Activated CD4-positive, alpha-beta T cell treated with anti-CD3 and anti-CD28 coated beads, Interleukin-2, amount 50 U/mL, for 1 hour (primary cell): ENCODE results near the gene TNFRSF12A.
"Not testable (repeated sequence)": the region's sequence is repeated elsewhere in the genome, so short reads cannot be mapped to it uniquely, and the experiment has no call there.

Source experiments
- DNase-seq: peaks from one replicate; pipeline ENCODE4 v3.0.0-alpha.2; 2020

TNFRSF12A gene

DNA sequence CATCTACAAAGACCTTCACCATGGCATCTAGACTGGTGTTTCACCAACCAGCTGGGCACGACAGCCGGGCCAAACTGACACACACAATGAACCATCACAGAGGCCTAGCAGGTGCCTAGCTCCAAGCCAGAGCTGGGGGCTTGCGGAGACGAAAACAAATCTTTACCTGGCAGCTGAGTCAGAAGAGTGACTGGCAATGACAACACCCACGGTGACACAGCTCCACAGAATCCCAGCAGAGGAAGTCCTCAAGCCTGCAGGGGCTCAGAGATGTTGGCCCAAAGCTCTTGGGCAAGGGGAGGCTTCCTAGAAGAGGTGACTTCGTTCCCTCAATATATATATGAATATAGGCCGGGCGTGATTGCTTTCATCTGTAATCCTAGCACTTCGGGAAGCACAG, 31.3 kb downstream of the TNFRSF12A start:
- DNase-seq, result no peak

DNA sequence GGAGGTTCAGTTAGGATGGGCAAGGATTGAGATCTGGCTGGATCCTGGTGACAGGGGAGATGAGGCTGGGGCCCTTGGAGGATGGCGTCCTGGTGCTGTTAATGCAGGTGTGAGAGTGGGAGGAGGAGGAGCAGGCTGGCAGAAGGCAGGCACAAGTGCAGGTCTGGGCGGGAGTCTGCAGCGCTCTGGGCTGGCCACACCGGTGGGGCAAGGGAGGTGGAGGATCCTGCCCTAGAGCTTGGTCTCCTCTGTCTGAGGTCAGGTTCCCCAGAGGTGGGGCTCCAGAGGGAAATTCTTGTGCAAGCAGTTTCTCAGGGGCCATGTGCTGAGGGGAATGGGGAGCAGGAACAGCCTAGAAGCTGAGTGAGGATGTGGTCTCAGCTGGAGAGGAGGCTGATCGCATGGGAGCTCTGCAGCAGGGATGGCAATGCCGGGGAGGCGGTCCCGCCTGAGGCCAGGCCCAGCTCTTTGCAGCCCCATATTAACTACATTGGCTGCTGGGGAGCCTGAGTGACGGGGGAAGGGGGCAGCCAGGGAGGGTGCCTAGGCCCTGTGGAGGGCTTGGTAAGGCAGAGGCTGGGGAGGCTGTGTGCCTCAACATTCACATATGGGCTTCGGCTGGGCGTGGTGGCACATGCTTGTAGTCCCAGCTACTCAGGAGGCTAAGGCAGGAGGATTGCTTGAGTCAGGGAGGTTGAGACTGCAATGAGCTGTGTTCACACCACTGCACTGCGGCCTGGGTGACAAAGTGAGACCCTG, 32.6 kb downstream of the TNFRSF12A start:
- not testable (repeated sequence) for DNase-seq

DNA sequence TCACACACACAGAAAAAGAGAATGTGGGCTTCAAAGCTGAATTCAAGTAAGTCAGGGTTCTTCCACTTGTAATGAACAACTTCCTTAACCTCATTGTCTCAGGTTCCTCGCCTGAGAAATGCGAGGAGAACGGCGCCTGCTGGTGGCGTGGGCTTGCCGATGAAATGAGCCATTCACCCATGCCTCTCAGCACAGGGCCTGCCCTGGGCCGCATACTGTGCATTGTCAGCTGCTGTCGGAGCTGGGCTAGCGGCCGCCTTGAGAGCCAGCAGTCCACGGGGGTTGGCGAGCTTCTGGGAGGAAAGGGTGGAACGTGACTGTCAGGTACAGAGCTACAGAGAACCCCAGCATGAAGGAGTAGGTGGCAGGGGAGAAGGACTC, 33.2 kb downstream of the TNFRSF12A start:
- DNase-seq, result not testable (repeated sequence)

- DNase-seq, result no peak
Observed at GRCh38 chr16:3054965-3055733, 35.0 kb downstream of the TNFRSF12A start.

GRCh38 chr16:3055734-3056115, 35.6 kb downstream of the TNFRSF12A start:
- DNase-seq, result not testable (repeated sequence)

DNA sequence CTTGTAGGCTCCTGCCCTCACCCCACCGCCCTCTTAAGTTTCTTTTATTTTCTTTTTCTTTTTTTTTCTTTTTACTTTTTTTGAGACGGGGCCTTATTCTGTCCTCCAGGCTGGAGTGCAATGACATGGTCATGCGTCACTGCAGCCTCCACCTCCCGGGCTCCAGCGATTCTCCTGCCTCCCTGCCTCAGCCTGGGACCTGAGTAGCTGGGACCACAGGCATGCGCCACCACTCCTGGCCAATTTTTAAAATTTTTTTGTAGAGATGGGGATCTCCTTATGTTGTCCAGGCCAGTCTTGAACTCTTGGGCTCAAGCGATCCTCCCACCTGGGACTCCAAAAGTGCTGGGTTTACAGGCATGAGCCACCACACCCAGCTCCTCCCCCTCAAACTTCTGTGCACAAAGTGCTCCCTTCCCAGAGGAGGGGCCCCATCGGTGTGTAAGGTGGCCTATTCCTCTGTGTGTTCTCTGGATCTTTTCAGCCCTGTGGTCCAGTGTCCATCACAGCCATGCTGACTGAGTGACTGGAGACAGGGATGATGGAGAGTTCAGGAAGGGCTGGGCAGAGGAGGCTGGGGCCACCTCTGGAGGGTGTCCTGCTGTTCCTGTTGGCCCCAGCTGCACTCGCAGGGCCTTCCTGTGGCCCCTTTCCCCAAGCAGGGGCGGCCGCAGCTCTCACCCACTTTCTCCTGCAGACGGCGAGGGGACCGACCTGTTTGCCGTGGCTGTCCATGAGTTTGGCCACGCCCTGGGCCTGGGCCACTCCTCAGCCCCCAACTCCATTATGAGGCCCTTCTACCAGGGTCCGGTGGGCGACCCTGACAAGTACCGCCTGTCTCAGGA, 36.4 kb downstream of the TNFRSF12A start:
- no peak for DNase-seq

GRCh38 chr16:3057181-3058138, 37.3 kb downstream of the TNFRSF12A start:
- no peak for DNase-seq

- DNase-seq, result peak; percentile 51
Observed at GRCh38 chr16:3058139-3059030, 38.2 kb downstream of the TNFRSF12A start.

- peak; percentile 81 for DNase-seq
Observed at GRCh38 chr16:3059041-3059722, 39.0 kb downstream of the TNFRSF12A start.

- DNase-seq, result no peak
Observed at GRCh38 chr16:3059723-3060242, 39.6 kb downstream of the TNFRSF12A start.

DNA sequence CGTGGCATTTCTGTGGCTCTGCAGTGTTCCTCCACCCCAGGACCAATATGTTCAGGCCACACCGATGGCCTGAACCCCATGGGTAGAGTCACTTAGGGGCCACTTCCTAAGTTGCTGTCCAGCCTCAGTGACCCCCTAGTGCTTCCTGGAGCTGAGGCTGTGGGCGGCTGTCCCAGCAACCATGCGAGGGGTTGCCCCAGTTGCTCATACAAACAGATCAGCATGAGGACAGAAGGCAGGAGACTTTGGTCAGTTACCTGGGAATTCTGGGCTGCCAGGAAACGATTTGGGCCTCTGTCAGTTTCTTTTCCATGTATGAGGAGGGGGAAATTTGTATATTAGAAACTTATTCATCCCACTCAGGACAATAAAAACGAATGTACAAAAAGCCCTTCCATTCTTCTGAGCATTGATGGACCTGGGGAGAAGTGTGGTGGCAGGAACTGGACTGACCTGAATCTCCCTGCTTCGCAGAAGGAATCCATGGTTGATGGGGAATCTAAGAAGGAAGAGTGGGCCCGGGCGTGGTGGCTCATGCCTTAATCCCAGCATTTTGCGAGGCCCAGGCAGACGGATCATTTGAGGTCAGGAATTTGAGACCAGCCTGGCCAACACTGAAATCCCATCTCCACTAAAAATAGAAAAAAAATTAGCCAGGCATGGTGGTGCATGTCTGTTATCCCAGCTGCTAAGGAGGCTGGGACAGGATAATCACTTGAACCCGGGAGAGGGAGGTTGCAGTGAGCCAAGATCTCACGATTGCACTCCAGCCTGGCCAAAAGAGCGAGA, 40.4 kb downstream of the TNFRSF12A start:
- DNase-seq, result no peak

DNA sequence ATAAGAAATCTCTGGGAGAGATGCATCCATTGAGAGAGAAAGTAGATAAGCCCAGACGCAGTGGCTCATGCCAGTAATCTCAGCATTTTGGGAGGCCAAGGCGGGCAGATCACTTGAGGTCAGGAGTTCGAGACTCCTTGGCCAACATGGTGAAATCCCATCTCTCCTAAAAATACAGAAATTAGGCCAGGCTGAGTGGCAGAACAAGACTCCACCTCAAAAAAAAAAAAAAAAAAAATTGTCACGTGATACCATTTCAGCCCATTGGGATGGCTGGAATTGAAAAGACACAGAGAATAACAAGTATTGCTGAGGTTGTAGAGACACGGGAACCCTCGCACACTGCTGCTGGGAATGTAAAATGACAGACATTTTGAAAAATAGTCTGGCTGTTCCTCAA, 42.4 kb downstream of the TNFRSF12A start:
- no peak for DNase-seq

DNA sequence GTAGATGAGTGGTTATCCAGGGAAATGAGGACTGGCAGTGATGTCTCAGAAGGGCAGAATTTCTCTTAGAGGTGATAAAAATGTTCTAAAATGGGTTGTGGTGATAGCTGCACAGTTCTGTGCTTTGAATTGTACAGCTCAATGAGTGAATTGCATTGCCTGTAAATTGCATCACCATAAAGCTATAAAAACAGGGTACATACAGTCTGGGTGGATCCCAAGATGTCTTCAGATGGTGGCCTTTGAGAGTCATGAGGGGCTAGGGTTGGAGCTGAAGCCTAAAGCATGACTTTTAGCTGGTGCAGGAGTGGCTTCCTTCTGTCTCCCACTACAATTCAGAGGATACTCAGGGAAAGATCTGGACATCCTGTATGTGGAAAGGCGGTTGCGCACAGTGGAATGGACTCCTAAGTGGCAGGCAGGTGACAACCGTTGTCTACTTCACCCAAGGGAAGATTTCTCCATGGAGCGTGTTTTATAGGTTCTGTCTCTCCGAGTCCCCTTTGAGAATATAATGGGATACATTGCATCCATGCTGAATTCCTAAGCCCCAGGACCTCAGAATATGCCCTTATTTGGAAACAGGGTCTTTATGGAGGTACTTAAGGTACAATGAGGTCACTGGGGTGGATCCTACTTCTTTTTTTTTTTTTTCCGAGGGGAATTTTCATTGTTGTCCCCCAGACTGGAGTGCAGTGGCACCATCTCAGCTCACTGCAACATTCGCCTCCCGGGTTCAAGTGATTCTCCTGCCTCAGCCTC, 43.6 kb downstream of the TNFRSF12A start:
- no peak for DNase-seq

GRCh38 chr16:3065069-3065741, 45.0 kb downstream of the TNFRSF12A start, which contains the start of gene IL32:
Gene IL32, plus strand, starts transcription at chr16:3065640. Its CDS starts 172 bp downstream, at chr16:3065812.
- DNase-seq, result peak; percentile 60

DNA sequence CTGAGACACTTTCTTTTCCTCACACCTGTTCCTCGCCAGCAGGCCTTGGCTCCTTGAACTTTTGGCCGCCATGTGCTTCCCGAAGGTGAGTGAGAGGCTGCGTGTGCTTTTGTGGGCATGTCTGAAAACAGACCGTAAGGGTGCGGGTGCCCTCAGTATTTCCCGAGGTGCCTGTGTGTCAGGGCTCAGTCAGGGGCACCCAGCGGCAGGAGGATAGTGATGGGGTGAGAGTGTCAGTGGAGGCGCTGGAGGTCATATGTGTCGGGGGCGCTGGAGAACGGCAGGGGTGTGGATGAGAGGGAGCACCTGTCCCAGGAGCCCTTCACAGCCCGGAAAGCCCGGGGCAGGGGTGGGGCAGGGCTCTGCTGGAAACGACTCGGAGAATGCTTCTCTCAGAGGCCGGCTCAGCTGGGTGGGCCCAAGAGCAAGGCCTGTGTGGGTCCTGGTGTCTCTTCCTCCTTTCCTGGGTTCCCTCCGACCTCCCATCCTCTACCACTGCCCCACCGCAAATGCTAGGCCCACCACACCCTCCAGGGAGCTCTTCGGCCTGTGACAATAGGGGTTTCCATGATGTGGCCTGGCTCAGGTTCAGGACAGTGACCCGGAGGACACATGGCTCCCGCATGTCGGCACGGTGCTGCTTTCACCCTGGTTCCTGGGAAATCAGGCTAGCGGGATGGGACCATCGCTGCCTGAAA, 45.7 kb downstream of the TNFRSF12A start:
- DNase-seq, result peak; percentile 40

DNA sequence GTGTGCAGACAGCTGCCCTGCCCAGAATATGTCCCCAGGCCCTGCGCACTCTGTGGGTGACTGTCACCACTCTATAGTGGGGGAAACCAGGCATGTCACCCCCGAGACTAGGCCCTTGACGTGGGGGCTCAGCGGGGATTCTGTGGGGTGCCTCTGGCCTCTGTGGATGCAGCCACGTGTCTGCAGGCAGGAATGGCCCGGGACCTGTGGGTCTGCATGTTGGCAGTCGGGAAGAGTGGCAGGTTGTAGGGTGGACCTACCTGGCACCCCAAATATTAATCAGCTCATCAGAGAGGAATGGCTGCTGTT, 46.2 kb downstream of the TNFRSF12A start:
- no peak for DNase-seq

GRCh38 chr16:3068487-3068886, 48.3 kb downstream of the TNFRSF12A start:
- no peak for DNase-seq
